Suprapubic skin (tissue), 3 donors: ENCODE data around the gene GNAZ.

Experiments
- POLR2A ChIP-seq, 2 donors: fragments of 450-650 bp; IDR thresholded peaks; one replicate each; pipeline ENCODE4 v1.6.1; 2017; ENCODE audit warnings: antibody characterized with exemption in 2 of 2, mild to moderate bottlenecking in 2 of 2, moderate library complexity in 2 of 2
- TF ChIP-seq, protein P1 (sequence below), 2 donors: fragments of 200-600 bp in 1 of 2; fragments of 450-650 bp in 1 of 2; sonication (generic) in 1 of 2; IDR thresholded peaks; one replicate each; pipeline ENCODE4 v1.5.1; 2016 to 2019; ENCODE audit warnings: antibody characterized with exemption in 2 of 2, mild to moderate bottlenecking in 1 of 2, moderate library complexity in 1 of 2

DNA sequence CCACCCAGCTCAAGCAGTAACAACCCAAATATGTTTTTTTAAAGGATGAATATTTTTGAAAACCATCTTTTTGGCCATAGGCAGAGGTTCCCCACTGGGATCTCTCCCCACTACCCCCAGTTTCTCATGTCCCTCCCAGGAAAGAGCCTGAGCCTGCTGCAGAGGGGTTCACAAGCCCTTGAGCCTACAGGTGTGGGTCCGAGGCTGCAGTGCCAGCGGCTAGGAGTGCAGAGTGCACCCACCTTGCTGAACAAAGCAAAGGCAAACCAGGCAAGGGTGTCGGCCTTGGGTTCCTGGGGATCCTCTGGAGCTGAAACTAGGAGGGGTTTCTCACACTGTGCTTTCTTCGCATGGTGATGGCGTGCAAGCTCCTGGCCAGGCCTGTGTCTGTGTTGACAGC lies 35.0 kb downstream of the GNAZ start:
- no peak for TF ChIP-seq POLR2A (IDR thresholded peaks at IDR 0.05)
- TF ChIP-seq, protein P1, sequence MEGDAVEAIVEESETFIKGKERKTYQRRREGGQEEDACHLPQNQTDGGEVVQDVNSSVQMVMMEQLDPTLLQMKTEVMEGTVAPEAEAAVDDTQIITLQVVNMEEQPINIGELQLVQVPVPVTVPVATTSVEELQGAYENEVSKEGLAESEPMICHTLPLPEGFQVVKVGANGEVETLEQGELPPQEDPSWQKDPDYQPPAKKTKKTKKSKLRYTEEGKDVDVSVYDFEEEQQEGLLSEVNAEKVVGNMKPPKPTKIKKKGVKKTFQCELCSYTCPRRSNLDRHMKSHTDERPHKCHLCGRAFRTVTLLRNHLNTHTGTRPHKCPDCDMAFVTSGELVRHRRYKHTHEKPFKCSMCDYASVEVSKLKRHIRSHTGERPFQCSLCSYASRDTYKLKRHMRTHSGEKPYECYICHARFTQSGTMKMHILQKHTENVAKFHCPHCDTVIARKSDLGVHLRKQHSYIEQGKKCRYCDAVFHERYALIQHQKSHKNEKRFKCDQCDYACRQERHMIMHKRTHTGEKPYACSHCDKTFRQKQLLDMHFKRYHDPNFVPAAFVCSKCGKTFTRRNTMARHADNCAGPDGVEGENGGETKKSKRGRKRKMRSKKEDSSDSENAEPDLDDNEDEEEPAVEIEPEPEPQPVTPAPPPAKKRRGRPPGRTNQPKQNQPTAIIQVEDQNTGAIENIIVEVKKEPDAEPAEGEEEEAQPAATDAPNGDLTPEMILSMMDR (IDR thresholded peaks at IDR 0.05) = no peak
